Body of pancreas (tissue), 4 donors: ENCODE measurements around the gene TMEM232. TPM values are rescaled to one million over a fixed set of nuclear protein-coding genes. Genes with fewer than 3 reads are reported as not detected.
"Not testable (repeated sequence)": the region's sequence is repeated elsewhere in the genome, so short reads cannot be mapped to it uniquely, and the experiment has no call there.

ENCODE experiments used
- ATAC-seq: fragments of 150-250 bp; one replicate; pipeline ENCODE4 v1.9.1; 2016
- DNase-seq, 4 donors: peaks; one replicate each; pipeline ENCODE4 v3.0.0-alpha.2; 2019
- H3K27ac ChIP-seq, 4 donors: fragments of 200-600 bp; sonication (generic); 1 replicate in 3 of 4; 2 replicates in 1 of 4; pipeline versions ENCODE4 v1.5.1 to v1.6.1; 2016 to 2019; ENCODE audit warnings: mild to moderate bottlenecking in 1 of 4, mixed read lengths in 1 of 4, moderate library complexity in 1 of 4
- H3K27me3 ChIP-seq, 2 donors: fragments of 200-600 bp; sonication (generic); one replicate each; pipeline ENCODE4 v1.6.0; 2016; ENCODE audit warnings: mild to moderate bottlenecking in 1 of 2
- H3K36me3 ChIP-seq, 2 donors: fragments of 200-600 bp; sonication (generic); replicated peaks in 1 of 2; 2 replicates each; pipeline ENCODE4 v1.5.1; 2016; ENCODE audit warnings: low read depth in 2 of 2; ENCODE audit not compliant: insufficient read depth in 1 of 2
- H3K4me1 ChIP-seq: fragments of 200-600 bp; sonication (generic); one replicate; pipeline ENCODE4 v1.6.0; 2016
- H3K4me3 ChIP-seq, 2 donors: fragments of 200-600 bp; sonication (generic); 1 replicate in 1 of 2; 2 replicates in 1 of 2; pipeline ENCODE4 v1.5.1; 2016 to 2019
- H3K9me3 ChIP-seq, 3 donors: fragments of 200-600 bp; sonication (generic); 1 replicate in 2 of 3; 2 replicates in 1 of 3; pipeline ENCODE4 v1.5.1; 2016
- CTCF ChIP-seq, 7 experiments: fragments of 450-650 bp in 4 of 7; fragments of 200-600 bp in 3 of 7; sonication (generic) in 3 of 7; IDR thresholded peaks; one replicate each; pipeline ENCODE4 v1.5.1; 2016 to 2019; ENCODE audit warnings: antibody characterized with exemption in 7 of 7
- POLR2A ChIP-seq, 3 donors: fragments of 450-650 bp; IDR thresholded peaks; one replicate each; pipeline ENCODE4 v1.6.1; 2016; ENCODE audit warnings: antibody characterized with exemption in 3 of 3, mild to moderate bottlenecking in 2 of 3
- WGBS, 2 donors: methylation state at CpG; one replicate each; pipeline ENCODE4 v1.1.5; 2017; 5-methylcytosine and 5-hydroxymethylcytosine counted together
- intact Hi-C: fragments of 100-400 bp; cut with DNase I; formaldehyde crosslinking; loops from one replicate; pipeline ENCODE4 v1.15.1; 2023
- total RNA-seq, 2 donors: library from RNA; depleted of rRNA; stranded (reverse); fragments of >200 nt; gene quantifications; one replicate each; pipeline ENCODE4 v1.1.0, GENCODE V29; 2016

Gene TMEM232
- total RNA-seq, 2 donors from 2014 or later: 1.3 to 3.1 TPM

GRCh38 chr5:110681953-110682352, 44.5 kb downstream of the TMEM232 start:
- no peak for ATAC-seq
- intact Hi-C loops: no loop called here
- no peak for TF ChIP-seq CTCF (IDR thresholded peaks at IDR 0.05)
- no peak for TF ChIP-seq POLR2A (IDR thresholded peaks at IDR 0.05)
- H3K4me1 ChIP-seq: no peaks in the 10 kb centered on the region
- no peak for DNase-seq
- no peak overlapping the region for H3K4me3 ChIP-seq
- no peaks in the 10 kb centered on the region for H3K27me3 ChIP-seq
- H3K36me3 ChIP-seq: no peaks in the 10 kb centered on the region
- H3K9me3 ChIP-seq: peaks cover 0 to 3% (median 0%) of the 10 kb centered on the region in 3 donors
- no peak overlapping the region for H3K27ac ChIP-seq

GRCh38 chr5:110681109-110681508, 45.4 kb downstream of the TMEM232 start:
- no peak for ATAC-seq
- no peak overlapping the region for H3K4me3 ChIP-seq
- WGBS, 2 donors: 66 to 74% methylated on average over 3 of the region's 3 CpGs
- H3K4me1 ChIP-seq: no peaks in the 10 kb centered on the region
- no peaks in the 10 kb centered on the region for H3K27me3 ChIP-seq
- intact Hi-C loops: no loop called here
- TF ChIP-seq POLR2A (IDR thresholded peaks at IDR 0.05) (no peak), CTCF (IDR thresholded peaks at IDR 0.05) (no peak)
- no peak for DNase-seq
- H3K36me3 ChIP-seq: no peaks in the 10 kb centered on the region
- H3K9me3 ChIP-seq: peaks cover 0 to 3% (median 0%) of the 10 kb centered on the region in 3 donors
- no peak overlapping the region for H3K27ac ChIP-seq

GRCh38 chr5:110676554-110676953, 49.9 kb downstream of the TMEM232 start:
- DNase-seq, intact Hi-C loops, H3K9me3 ChIP-seq, H3K4me3 ChIP-seq, H3K27ac ChIP-seq, H3K36me3 ChIP-seq, ATAC-seq, H3K27me3 ChIP-seq, H3K4me1 ChIP-seq: not testable (repeated sequence)
- 91 to 97% methylated on average over 9 of the region's 9 CpGs for WGBS, 2 donors

GRCh38 chr5:110665184-110665726, 61.2 kb downstream of the TMEM232 start:
- H3K4me3 ChIP-seq: no peak overlapping the region
- H3K36me3 ChIP-seq: no peaks in the 10 kb centered on the region
- TF ChIP-seq POLR2A (IDR thresholded peaks at IDR 0.05): no peak
- TF ChIP-seq CTCF (IDR thresholded peaks at IDR 0.05): no peak
- ATAC-seq (no peak), DNase-seq (no peak)
- no peaks in the 10 kb centered on the region for H3K4me1 ChIP-seq
- H3K9me3 ChIP-seq: no peaks in the 10 kb centered on the region
- no peaks in the 10 kb centered on the region for H3K27me3 ChIP-seq
- intact Hi-C loops: no loop called here
- no peak overlapping the region for H3K27ac ChIP-seq
- WGBS, 2 donors: 75 to 82% methylated on average over 6 of the region's 6 CpGs

GRCh38 chr5:110663525-110663924, 62.9 kb downstream of the TMEM232 start:
- H3K27me3 ChIP-seq: no peaks in the 10 kb centered on the region
- DNase-seq (no peak), ATAC-seq (no peak)
- H3K27ac ChIP-seq: no peak overlapping the region
- intact Hi-C loops: no loop called here
- TF ChIP-seq CTCF (IDR thresholded peaks at IDR 0.05) (no peak), POLR2A (IDR thresholded peaks at IDR 0.05) (no peak)
- WGBS, 2 donors: 85 to 92% methylated on average over 1 of the region's 1 CpG
- no peaks in the 10 kb centered on the region for H3K9me3 ChIP-seq
- no peak overlapping the region for H3K4me3 ChIP-seq
- H3K4me1 ChIP-seq: no peaks in the 10 kb centered on the region
- no peaks in the 10 kb centered on the region for H3K36me3 ChIP-seq
